Measurements from ENCODE around the gene KCNA10. TPM values are rescaled to one million over a fixed set of nuclear protein-coding genes. Genes with fewer than 3 reads are reported as not detected.

KCNA10 gene
- total RNA-seq, 1 experiment from 2014 or later, result not detected

DNA sequence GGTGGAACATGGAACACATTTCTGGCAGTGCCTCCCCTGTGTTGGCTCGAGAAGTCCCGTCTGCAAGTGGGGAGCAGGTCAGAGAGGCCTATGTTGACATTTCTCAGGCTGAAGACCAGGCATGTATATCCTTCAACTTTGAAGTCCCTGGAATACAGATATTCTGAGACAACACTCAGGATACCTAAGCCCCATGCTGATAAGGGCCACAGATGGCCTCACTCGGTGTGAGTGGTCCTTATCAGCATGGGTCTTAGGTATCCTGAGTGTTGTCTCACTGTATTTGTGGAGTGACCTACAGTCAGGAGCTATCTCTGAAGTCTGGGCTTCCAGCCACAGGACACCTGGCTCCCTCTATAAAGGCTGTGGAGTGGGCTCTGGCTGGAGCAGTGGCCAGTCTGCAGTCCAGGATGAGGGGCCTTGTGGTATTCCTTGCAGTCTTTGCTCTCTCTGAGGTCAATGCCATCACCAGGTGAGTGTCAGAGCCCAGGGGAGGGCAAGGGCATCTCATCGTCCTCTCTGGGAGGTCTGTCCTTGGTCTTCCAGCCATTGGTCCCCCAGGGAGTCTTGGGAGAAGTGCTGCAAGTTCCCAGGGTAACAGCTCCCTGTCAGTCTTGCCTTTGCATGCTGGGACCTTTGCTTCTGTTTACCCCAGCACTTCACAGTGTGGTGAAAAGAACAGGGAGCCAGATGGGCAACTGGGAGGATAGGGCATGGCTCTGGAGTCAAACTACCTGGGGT is 38.4 kb downstream of the KCNA10 start:
- H3K4me1 ChIP-seq (ENCODE audit: control insufficient read depth in 1 of 2, insufficient read depth in 2 of 2, low read length in 2 of 2), result peaks cover 23 to 34% of the 10 kb centered on the region in 2 experiments

DNA sequence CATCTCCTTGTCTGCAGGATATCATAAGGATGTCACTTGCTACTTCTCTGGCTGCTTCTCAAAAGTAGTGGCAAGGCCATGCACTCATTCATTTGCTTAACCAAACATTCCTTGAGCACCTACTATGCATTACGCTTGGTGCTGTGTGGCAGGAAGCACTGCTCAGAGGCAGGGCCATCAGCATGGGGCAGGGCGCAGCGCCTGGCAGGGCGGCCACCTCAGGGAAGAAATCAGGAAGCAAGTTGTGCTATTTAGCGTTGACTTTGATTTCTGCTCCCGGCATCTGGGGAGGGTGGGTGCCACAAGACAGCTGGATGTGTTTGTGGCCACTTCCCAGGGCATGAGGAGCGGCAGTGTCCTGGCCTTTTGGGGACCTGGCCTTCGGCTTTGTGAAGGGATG is 40.1 kb downstream of the KCNA10 start:
- Histone ChIP-seq H3K4me3 (replicated peaks in 1 of 2; ENCODE audit: low read depth in 1 of 2, low read length in 2 of 2) (no peak overlapping the region), H3K36me3 (ENCODE audit: control insufficient read depth in 1 of 2, insufficient read depth in 2 of 2, low read length in 2 of 2) (no peaks in the 10 kb centered on the region), H3K79me2 (ENCODE audit: insufficient read depth, low read length) (no peaks in the 10 kb centered on the region), H4K20me1 (ENCODE audit: insufficient read depth) (no peaks in the 10 kb centered on the region), H3K27ac (ENCODE audit: low read depth, low read length) (no peak overlapping the region), H3K4me1 (ENCODE audit: control insufficient read depth in 1 of 2, insufficient read depth in 2 of 2, low read length in 2 of 2) (peaks cover 23 to 40% of the 10 kb centered on the region in 2 experiments), H3K27me3 (ENCODE audit: insufficient read depth, low read length) (no peaks in the 10 kb centered on the region), H3K9me2 (ENCODE audit: insufficient read depth) (no peaks in the 10 kb centered on the region), H3K9me3 (ENCODE audit: control insufficient read depth in 1 of 2, insufficient read depth in 1 of 2, low read depth in 1 of 2, low read length in 2 of 2) (no peaks in the 10 kb centered on the region), H3K9ac (ENCODE audit: low read length) (no peak overlapping the region), H3K4me2 (ENCODE audit: low read length) (no peak overlapping the region), H2AFZ (ENCODE audit: low read depth, low read length, poor library complexity, severe bottlenecking) (no peak overlapping the region)
- intact Hi-C loops (cut with micrococcal nuclease), result loop anchor here (5.0 kb wide), 1 partner anchor 138 kb away; no protein-coding TSS in a partner anchor
- no TSS peak for BruUV-seq (replicated peaks)
- DNase-seq (ENCODE audit: low read depth, low spot score) (no peak), ATAC-seq (no peak)
- ChIA-PET POLR2A (no interaction called here), CTCF (interaction anchor here (2.5 to 21.6 kb wide), 2 partner anchors 17 to 18 kb away, joined by 9 to 203 read pairs; no protein-coding TSS in a partner anchor), RAD21 (ENCODE audit: low non-redundant PET in 1 of 2, low total read pairs in 2 of 2, uncharacterized antibody in 2 of 2, unreplicated experiment in 2 of 2) (interaction anchor here (0.6 kb wide), 2 partner anchors 47 to 143 kb away, joined by 3 read pairs; no protein-coding TSS in a partner anchor)
- TF ChIP-seq TCF7L2 (IDR thresholded peaks at IDR 0.05; ENCODE audit: borderline replicate concordance, extremely low read depth, insufficient read depth, insufficient read length) (no peak), POLR2AphosphoS5 (IDR thresholded peaks at IDR 0.05; ENCODE audit: low read depth, low read length) (no peak), FOSL1 (IDR thresholded peaks at IDR 0.05; ENCODE audit: low read depth) (no peak), MAX (IDR thresholded peaks at IDR 0.05) (no peak), EZH2phosphoT487 (IDR thresholded peaks at IDR 0.05; ENCODE audit: borderline replicate concordance) (no peak), SIN3A (IDR thresholded peaks at IDR 0.05; ENCODE audit: low read depth) (no peak), ELF1 (IDR thresholded peaks at IDR 0.05; ENCODE audit: borderline replicate concordance, low read depth) (no peak), RAD21 (IDR thresholded peaks at IDR 0.05; ENCODE audit: low read depth) (no peak), ZNF274 (IDR thresholded peaks at IDR 0.05; ENCODE audit: low read depth, low read length) (no peak), ATF3 (IDR thresholded peaks at IDR 0.05) (no peak), CTCF (IDR thresholded peaks at IDR 0.05 in 2 of 3, conservative IDR thresholded peaks at IDR 0.05 in 1 of 3; ENCODE audit: borderline replicate concordance in 1 of 3, insufficient read depth in 1 of 3, low read depth in 2 of 3, low read length in 2 of 3) (no peak), ZFX (IDR thresholded peaks at IDR 0.05) (no peak)
- TF ChIP-seq, protein P1, sequence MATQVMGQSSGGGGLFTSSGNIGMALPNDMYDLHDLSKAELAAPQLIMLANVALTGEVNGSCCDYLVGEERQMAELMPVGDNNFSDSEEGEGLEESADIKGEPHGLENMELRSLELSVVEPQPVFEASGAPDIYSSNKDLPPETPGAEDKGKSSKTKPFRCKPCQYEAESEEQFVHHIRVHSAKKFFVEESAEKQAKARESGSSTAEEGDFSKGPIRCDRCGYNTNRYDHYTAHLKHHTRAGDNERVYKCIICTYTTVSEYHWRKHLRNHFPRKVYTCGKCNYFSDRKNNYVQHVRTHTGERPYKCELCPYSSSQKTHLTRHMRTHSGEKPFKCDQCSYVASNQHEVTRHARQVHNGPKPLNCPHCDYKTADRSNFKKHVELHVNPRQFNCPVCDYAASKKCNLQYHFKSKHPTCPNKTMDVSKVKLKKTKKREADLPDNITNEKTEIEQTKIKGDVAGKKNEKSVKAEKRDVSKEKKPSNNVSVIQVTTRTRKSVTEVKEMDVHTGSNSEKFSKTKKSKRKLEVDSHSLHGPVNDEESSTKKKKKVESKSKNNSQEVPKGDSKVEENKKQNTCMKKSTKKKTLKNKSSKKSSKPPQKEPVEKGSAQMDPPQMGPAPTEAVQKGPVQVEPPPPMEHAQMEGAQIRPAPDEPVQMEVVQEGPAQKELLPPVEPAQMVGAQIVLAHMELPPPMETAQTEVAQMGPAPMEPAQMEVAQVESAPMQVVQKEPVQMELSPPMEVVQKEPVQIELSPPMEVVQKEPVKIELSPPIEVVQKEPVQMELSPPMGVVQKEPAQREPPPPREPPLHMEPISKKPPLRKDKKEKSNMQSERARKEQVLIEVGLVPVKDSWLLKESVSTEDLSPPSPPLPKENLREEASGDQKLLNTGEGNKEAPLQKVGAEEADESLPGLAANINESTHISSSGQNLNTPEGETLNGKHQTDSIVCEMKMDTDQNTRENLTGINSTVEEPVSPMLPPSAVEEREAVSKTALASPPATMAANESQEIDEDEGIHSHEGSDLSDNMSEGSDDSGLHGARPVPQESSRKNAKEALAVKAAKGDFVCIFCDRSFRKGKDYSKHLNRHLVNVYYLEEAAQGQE (IDR thresholded peaks at IDR 0.05; ENCODE audit: low read depth), result no peak

More for the DNA sequence above, 38.4 kb downstream of the KCNA10 start:
- no peak for DNase-seq (ENCODE audit: low read depth, low spot score)
- intact Hi-C loops (cut with micrococcal nuclease), result no loop called here
- POLR2A ChIA-PET, result no interaction called here
- Histone ChIP-seq H3K36me3 (ENCODE audit: control insufficient read depth in 1 of 2, insufficient read depth in 2 of 2, low read length in 2 of 2) (no peaks in the 10 kb centered on the region), H3K79me2 (ENCODE audit: insufficient read depth, low read length) (no peaks in the 10 kb centered on the region), H3K27ac (ENCODE audit: low read depth, low read length) (no peak overlapping the region), H3K4me2 (ENCODE audit: low read length) (no peak overlapping the region), H3K9me3 (ENCODE audit: control insufficient read depth in 1 of 2, insufficient read depth in 1 of 2, low read depth in 1 of 2, low read length in 2 of 2) (no peaks in the 10 kb centered on the region), H4K20me1 (ENCODE audit: insufficient read depth) (no peaks in the 10 kb centered on the region), H2AFZ (ENCODE audit: low read depth, low read length, poor library complexity, severe bottlenecking) (no peak overlapping the region), H3K4me3 (replicated peaks in 1 of 2; ENCODE audit: low read depth in 1 of 2, low read length in 2 of 2) (no peak overlapping the region), H3K27me3 (ENCODE audit: insufficient read depth, low read length) (no peaks in the 10 kb centered on the region), H3K9ac (ENCODE audit: low read length) (no peak overlapping the region), H3K9me2 (ENCODE audit: insufficient read depth) (no peaks in the 10 kb centered on the region)
- CTCF ChIA-PET, result interaction anchor here (1.5 to 21.6 kb wide), 2 partner anchors 15 to 142 kb away, joined by 3 to 203 read pairs; partner anchors contain the start of gene RBM15
- BruUV-seq (replicated peaks), result no TSS peak
- RAD21 ChIA-PET (ENCODE audit: low non-redundant PET in 1 of 2, low total read pairs in 2 of 2, uncharacterized antibody in 2 of 2, unreplicated experiment in 2 of 2), result no interaction called here
- ATAC-seq, result no peak
- TF ChIP-seq ZNF274 (IDR thresholded peaks at IDR 0.05; ENCODE audit: low read depth, low read length), result no peak
